Measurements from ENCODE around the gene SPACA6.

The SPACA6 gene

GRCh38 chr19:51689751-51690453 lies 3.2 kb upstream of the SPACA6 start:
- DNase-seq, result no peak

GRCh38 chr19:51690454-51691073 lies 2.6 kb upstream of the SPACA6 start:
- DNase-seq, result peak; percentile 60 to 76 (median 66)

DNA sequence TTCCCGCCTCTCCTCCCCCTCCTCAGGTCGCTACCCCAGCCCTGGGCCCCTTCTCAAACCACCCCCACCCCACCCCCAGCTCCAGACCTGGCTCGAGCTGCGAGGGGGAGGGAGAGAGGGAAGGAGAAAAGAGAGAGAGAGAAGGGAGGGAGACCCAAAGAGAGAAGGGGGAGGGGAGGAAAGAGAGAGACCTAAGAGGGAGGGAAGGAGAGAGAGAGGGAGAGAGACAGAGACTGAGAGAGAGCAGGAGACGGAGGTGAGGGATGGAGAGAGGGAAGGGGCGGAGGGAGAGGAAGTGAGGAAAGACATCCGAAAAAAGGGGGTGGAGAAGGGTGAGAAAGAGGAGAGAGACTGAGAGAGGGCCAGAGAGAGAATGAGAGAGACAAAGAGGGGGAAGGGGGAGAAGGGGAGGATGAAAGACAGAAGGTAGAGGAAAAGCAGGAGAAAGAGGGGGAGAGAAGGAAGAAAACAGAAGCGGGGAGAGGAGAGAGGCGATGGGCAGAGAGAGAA lies 2.0 kb upstream of the SPACA6 start:
- no peak for DNase-seq

GRCh38 chr19:51691584-51692428 lies 1.3 kb upstream of the SPACA6 start:
- DNase-seq, result no peak

- DNase-seq, result no peak
These were observed 662 bp upstream of the SPACA6 start for GRCh38 chr19:51692468-51692867.

DNA sequence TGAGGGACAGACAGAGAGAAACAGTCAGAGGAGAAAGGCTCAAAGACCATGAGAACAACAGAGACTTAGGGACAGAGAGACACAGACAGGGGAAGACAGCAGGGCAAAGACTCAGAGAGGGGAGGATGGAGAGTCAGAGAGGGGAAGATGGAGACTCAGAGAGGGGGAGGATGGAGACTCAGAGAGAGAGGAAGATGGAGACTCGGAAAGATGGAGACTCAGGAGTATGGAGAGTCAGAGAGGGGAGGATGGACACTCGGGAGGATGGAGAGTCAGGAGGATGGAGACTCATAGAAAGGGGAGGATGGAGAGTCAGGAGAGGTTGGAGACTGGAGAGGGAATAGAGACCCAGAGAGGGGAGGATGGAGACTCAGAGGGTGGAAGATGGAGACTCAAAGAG lies 689 bp downstream of the SPACA6 start:
- DNase-seq, result no peak

- no peak for DNase-seq
These were observed 1.4 kb downstream of the SPACA6 start for GRCh38 chr19:51694318-51695085.

DNA sequence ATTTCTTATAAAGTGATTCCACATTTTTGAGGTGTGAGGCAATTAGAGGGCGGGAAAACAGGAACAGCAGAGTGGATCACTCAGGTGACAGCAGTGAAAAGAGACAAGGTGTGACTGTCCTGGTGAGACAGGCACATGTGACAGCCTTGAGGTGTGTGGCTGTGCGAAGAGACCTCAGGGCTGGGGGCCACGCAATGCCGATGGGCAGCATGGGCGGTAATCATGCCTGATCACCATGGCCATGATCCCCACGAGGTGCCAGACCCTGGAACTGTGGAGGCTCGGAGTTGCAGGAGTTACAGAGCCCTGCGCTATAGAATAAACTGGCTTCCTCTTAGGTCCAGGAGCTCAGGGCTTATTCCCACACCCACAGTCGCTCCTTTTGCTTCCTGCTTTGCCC lies 2.0 kb downstream of the SPACA6 start:
- no peak for DNase-seq

DNA sequence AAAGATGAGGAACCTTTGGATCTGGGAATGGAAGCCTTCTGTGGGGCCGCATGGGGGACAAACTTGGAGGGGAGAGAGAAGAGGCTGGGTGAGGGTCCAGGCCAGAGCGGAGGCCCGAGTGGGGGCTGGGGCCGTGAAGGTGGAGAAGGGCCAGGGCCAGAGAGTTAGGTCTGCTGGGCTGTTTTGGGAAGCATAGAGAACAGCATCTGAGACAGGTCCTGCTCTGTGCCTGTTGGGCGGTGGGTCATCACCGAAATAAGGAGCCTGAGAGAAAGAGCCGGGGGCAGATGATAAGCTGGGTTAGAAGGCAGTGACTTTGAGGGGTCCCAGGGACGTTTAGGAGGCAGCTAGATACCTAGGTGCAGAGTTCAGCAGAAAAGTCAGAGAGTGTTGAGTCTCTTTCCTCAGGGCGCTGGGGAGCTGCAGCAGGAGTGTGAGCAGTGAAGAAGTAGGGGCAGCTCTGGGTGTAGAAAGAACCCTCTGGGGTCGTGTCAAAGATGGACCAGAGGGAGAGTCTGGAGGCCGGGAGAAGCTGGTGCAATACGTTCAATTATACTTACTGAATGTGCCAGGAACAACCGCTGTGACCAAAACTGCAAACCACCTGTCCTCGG lies 2.7 kb downstream of the SPACA6 start:
- DNase-seq, result no peak

- no peak for DNase-seq
These were observed 3.5 kb downstream of the SPACA6 start for GRCh38 chr19:51696606-51697005.

GRCh38 chr19:51697169-51697776 lies 4.1 kb downstream of the SPACA6 start:
- no peak for DNase-seq

- DNase-seq, result no peak
These were observed 5.2 kb downstream of the SPACA6 start for GRCh38 chr19:51698296-51698695.

- DNase-seq, result no peak
These were observed 6.0 kb downstream of the SPACA6 start for GRCh38 chr19:51699170-51699569.

- DNase-seq, result no peak
These were observed 8.5 kb downstream of the SPACA6 start for GRCh38 chr19:51701468-51702100.

DNA sequence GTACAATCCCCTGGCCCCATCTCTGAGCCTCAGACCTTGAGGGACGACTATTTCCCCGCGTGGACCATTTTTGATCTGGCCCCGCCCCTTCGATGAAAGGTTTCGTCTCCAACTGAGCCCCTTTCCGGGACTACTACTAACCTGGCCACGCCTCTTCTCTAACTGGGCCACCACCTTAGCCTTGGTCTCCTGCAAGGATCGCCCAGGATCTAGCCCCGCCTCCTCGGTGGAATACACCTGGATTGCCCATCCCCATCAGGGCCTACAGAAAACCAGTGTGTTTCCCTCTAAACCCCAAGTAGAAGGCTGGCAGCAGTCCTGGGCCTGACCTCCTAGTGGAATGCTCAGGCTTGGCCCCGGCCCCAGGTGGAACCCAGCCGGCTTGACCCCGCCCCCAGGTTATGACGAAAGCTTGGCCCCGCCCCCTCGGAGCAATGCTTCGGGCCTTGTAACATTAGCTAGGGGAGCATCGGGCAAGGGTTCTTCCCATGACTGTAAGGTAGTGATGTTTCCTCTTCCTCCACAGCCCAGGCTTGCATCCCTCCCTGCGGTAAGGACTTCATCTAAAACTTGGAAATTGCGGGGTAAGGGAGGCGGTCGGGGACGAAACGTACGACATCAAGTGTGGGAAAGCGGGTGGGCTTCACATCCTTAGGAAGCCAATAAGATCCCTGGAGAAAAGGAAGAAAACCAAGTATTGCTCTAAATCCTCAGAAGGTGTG lies 9.1 kb downstream of the SPACA6 start:
- DNase-seq, result peak in 4 of 5 donors; percentile 27 to 47 (median 37)

- no peak for DNase-seq
These were observed 9.9 kb downstream of the SPACA6 start for GRCh38 chr19:51702825-51703574.

DNA sequence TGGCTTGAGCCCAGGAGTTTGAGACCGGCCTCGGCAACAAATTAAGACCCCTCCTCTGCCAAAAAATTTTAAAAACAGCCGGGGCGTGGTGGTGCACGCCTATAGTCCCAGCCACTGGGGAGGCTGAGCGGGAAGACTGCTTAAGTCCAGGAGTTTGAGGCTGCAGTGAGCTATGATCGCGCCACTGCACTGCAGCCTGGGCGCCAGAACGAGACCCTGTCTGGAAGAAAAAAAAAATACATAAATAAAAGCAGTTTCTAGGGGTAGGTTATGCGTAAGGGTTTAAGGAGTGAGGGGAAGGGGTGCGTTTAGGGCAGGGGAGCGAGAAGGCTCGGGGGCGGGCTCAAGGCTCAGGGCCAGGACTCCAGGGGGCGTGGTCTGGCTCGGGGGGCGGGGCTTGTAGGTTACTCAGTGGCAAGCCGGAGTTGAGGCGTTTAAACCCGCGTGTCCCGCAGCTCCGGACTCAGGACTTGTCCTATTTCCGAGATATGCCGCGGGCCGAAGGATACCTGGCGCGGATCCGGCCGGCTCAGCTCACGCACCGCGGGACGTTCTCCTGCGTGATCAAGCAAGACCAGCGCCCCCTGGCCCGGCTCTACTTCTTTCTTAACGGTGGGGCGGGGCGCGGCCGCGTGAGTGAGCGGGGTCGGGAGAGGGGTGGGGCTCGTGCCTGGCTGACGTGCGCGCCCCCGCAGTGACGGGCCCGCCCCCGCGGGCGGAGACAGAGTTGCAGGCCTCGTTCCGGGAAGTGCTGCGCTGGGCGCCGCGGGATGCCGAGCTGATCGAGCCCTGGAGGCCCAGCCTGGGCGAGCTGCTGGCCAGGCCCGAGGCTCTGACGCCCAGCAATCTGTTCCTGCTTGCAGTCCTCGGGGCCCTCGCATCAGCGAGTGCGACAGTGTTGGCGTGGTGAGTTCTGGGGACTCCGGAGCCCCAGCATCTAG lies 10.7 kb downstream of the SPACA6 start:
- peak; percentile 93 to 95 (median 94) for DNase-seq

- no peak for DNase-seq
These were observed 11.5 kb downstream of the SPACA6 start for GRCh38 chr19:51704626-51705025.

GRCh38 chr19:51706296-51706695 lies 13.2 kb downstream of the SPACA6 start:
- DNase-seq, result no peak
